Measurements from ENCODE around the gene C14orf93.
A peak's percentile ranks its signal among the peaks of the same experiment; 100 is the strongest.

Gene C14orf93

GRCh38 chr14:23009939-23010726 is at the start of gene C14orf93:
C14orf93 (minus strand) TSS chr14:23010143; CDS start chr14:22999023, 11,120 bp downstream.
- DNase-seq = peak; percentile 26 to 77 (median 44)

GRCh38 chr14:23058654-23059504 is 48.9 kb upstream of the C14orf93 start:
- DNase-seq = no peak

GRCh38 chr14:23057757-23058653 is 48.1 kb upstream of the C14orf93 start:
- DNase-seq = no peak

GRCh38 chr14:23056956-23057756 is 47.2 kb upstream of the C14orf93 start, which contains the start of gene CDH24:
CDH24 (minus strand) TSS chr14:23057520; CDS start chr14:23055733, 1,787 bp downstream.
- DNase-seq = no peak

- DNase-seq = no peak
These were observed 46.4 kb upstream of the C14orf93 start for GRCh38 chr14:23056145-23056955.

GRCh38 chr14:23055621-23056144 is 45.7 kb upstream of the C14orf93 start:
- DNase-seq = no peak

GRCh38 chr14:23055147-23055550 is 45.2 kb upstream of the C14orf93 start:
- no peak for DNase-seq

GRCh38 chr14:23054000-23054811 is 44.3 kb upstream of the C14orf93 start:
- DNase-seq = no peak

GRCh38 chr14:23053426-23053825 is 43.5 kb upstream of the C14orf93 start:
- no peak for DNase-seq

- no peak for DNase-seq
These were observed 42.7 kb upstream of the C14orf93 start for GRCh38 chr14:23052671-23053070.

GRCh38 chr14:23052182-23052623 is 42.3 kb upstream of the C14orf93 start:
- no peak for DNase-seq

GRCh38 chr14:23051141-23052057 is 41.5 kb upstream of the C14orf93 start:
- DNase-seq = no peak

GRCh38 chr14:23049011-23049410 is 39.1 kb upstream of the C14orf93 start:
- DNase-seq = no peak

- DNase-seq = no peak
These were observed 38.1 kb upstream of the C14orf93 start for GRCh38 chr14:23047751-23048693.

- no peak for DNase-seq
These were observed 37.2 kb upstream of the C14orf93 start for GRCh38 chr14:23047034-23047634.

- DNase-seq = no peak
These were observed 35.7 kb upstream of the C14orf93 start for GRCh38 chr14:23045419-23046357.
